GM23338 (cell line): Measurements from ENCODE around the gene ZBTB40.

Experiments
- CREB1 ChIP-seq: fragments of 250-450 bp; sonication (Bioruptor Pico); IDR thresholded peaks from 2 replicates; pipeline ENCODE4 v1.5.0; 2020; ENCODE audit warnings: low read depth, mild to moderate bottlenecking, moderate library complexity
- EZH2 ChIP-seq: fragments of 200-600 bp; sonication (generic); IDR thresholded peaks from one replicate; pipeline ENCODE4 v1.8.0; 2017; ENCODE audit warnings: antibody characterized with exemption, mild to moderate bottlenecking, low read depth; ENCODE audit not compliant: unreplicated experiment
- EZH2phosphoT487 ChIP-seq: fragments of 200-600 bp; sonication (generic); IDR thresholded peaks from one replicate; pipeline ENCODE4 v1.8.1; 2018; ENCODE audit warnings: antibody characterized with exemption; ENCODE audit not compliant: unreplicated experiment
- JUNB ChIP-seq: IDR thresholded peaks from one replicate; pipeline ENCODE4 v1.6.1; 2016; ENCODE audit warnings: antibody characterized with exemption; ENCODE audit not compliant: unreplicated experiment
- NANOG ChIP-seq: IDR thresholded peaks from 2 replicates; pipeline ENCODE4 v1.6.1; 2016; ENCODE audit warnings: antibody characterized with exemption, borderline replicate concordance
- POLR2AphosphoS5 ChIP-seq: IDR thresholded peaks from 2 replicates; pipeline ENCODE4 v1.6.1; 2016; ENCODE audit warnings: antibody characterized with exemption, low read depth
- STAT1 ChIP-seq: IDR thresholded peaks from one replicate; pipeline ENCODE4 v1.6.1; 2016; ENCODE audit warnings: antibody characterized with exemption; ENCODE audit not compliant: unreplicated experiment
- ZNF114 ChIP-seq: fragments of 250-450 bp; sonication (Bioruptor Pico); IDR thresholded peaks from 2 replicates; pipeline ENCODE4 v1.5.0; 2020; ENCODE audit warnings: mild to moderate bottlenecking, moderate library complexity
- ZNF331 ChIP-seq: fragments of 250-450 bp; sonication (Bioruptor Pico); IDR thresholded peaks from 2 replicates; pipeline ENCODE4 v1.5.0; 2020; ENCODE audit warnings: low read depth, mild to moderate bottlenecking, moderate library complexity
- TF ChIP-seq, protein P1 (sequence below), 2 experiments: fragments of 200-600 bp in 1 of 2; sonication (generic) in 1 of 2; conservative IDR thresholded peaks; 2 replicates each; pipeline versions ENCODE4 v1.5.1 to v1.6.1; 2016 to 2017; ENCODE audit warnings: antibody characterized with exemption in 2 of 2, low read depth in 2 of 2, mild to moderate bottlenecking in 2 of 2, moderate library complexity in 1 of 2
- TF ChIP-seq, protein P2 (sequence below): IDR thresholded peaks from one replicate; pipeline ENCODE4 v1.6.1; 2018; ENCODE audit warnings: antibody characterized with exemption; ENCODE audit not compliant: unreplicated experiment
- TF ChIP-seq, protein P3 (sequence below): IDR thresholded peaks from 2 replicates; pipeline ENCODE4 v1.6.1; 2016; ENCODE audit warnings: antibody characterized with exemption
- TF ChIP-seq, protein P4 (sequence below): fragments of 250-450 bp; sonication (Bioruptor Pico); IDR thresholded peaks from 2 replicates; pipeline ENCODE4 v1.5.0; 2020; ENCODE audit warnings: mild to moderate bottlenecking, moderate library complexity

DNA sequence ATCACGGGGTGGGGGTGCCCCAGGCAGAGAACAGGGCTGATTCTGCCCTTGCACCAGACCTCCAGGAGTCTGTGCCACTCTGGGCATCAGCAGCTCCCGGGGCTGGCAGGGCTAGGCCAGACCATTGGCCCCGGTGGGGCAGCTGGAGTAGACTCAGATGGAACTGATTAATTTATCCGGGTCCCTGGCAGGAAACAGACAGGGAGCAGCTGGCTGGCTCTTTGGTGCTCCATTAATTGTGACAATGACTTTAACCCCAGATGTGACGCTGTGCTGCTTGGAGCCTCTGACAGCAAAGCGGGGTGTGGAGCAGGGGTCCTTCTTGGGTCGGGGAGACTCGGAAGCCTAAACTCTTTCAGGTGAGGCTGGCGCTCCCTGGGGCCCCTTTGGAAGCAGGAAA, 121.2 kb downstream of the ZBTB40 start:
- TF ChIP-seq, protein P1, sequence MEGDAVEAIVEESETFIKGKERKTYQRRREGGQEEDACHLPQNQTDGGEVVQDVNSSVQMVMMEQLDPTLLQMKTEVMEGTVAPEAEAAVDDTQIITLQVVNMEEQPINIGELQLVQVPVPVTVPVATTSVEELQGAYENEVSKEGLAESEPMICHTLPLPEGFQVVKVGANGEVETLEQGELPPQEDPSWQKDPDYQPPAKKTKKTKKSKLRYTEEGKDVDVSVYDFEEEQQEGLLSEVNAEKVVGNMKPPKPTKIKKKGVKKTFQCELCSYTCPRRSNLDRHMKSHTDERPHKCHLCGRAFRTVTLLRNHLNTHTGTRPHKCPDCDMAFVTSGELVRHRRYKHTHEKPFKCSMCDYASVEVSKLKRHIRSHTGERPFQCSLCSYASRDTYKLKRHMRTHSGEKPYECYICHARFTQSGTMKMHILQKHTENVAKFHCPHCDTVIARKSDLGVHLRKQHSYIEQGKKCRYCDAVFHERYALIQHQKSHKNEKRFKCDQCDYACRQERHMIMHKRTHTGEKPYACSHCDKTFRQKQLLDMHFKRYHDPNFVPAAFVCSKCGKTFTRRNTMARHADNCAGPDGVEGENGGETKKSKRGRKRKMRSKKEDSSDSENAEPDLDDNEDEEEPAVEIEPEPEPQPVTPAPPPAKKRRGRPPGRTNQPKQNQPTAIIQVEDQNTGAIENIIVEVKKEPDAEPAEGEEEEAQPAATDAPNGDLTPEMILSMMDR (conservative IDR thresholded peaks at IDR 0.05; ENCODE audit: low read depth in 2 of 2): no peak
- TF ChIP-seq EZH2: no peak
- TF ChIP-seq POLR2AphosphoS5: no peak
- no peak for TF ChIP-seq CREB1 (CRISPR knock-in tag)
- TF ChIP-seq, protein P2, sequence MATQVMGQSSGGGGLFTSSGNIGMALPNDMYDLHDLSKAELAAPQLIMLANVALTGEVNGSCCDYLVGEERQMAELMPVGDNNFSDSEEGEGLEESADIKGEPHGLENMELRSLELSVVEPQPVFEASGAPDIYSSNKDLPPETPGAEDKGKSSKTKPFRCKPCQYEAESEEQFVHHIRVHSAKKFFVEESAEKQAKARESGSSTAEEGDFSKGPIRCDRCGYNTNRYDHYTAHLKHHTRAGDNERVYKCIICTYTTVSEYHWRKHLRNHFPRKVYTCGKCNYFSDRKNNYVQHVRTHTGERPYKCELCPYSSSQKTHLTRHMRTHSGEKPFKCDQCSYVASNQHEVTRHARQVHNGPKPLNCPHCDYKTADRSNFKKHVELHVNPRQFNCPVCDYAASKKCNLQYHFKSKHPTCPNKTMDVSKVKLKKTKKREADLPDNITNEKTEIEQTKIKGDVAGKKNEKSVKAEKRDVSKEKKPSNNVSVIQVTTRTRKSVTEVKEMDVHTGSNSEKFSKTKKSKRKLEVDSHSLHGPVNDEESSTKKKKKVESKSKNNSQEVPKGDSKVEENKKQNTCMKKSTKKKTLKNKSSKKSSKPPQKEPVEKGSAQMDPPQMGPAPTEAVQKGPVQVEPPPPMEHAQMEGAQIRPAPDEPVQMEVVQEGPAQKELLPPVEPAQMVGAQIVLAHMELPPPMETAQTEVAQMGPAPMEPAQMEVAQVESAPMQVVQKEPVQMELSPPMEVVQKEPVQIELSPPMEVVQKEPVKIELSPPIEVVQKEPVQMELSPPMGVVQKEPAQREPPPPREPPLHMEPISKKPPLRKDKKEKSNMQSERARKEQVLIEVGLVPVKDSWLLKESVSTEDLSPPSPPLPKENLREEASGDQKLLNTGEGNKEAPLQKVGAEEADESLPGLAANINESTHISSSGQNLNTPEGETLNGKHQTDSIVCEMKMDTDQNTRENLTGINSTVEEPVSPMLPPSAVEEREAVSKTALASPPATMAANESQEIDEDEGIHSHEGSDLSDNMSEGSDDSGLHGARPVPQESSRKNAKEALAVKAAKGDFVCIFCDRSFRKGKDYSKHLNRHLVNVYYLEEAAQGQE: no peak
- TF ChIP-seq EZH2phosphoT487: no peak
- no peak for TF ChIP-seq STAT1
- TF ChIP-seq, protein P3, sequence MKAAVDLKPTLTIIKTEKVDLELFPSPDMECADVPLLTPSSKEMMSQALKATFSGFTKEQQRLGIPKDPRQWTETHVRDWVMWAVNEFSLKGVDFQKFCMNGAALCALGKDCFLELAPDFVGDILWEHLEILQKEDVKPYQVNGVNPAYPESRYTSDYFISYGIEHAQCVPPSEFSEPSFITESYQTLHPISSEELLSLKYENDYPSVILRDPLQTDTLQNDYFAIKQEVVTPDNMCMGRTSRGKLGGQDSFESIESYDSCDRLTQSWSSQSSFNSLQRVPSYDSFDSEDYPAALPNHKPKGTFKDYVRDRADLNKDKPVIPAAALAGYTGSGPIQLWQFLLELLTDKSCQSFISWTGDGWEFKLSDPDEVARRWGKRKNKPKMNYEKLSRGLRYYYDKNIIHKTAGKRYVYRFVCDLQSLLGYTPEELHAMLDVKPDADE: no peak
- TF ChIP-seq JUNB: no peak
- no peak for TF ChIP-seq ZNF331 (CRISPR knock-in tag)
- no peak for TF ChIP-seq NANOG
- no peak for TF ChIP-seq ZNF114
- TF ChIP-seq, protein P4, sequence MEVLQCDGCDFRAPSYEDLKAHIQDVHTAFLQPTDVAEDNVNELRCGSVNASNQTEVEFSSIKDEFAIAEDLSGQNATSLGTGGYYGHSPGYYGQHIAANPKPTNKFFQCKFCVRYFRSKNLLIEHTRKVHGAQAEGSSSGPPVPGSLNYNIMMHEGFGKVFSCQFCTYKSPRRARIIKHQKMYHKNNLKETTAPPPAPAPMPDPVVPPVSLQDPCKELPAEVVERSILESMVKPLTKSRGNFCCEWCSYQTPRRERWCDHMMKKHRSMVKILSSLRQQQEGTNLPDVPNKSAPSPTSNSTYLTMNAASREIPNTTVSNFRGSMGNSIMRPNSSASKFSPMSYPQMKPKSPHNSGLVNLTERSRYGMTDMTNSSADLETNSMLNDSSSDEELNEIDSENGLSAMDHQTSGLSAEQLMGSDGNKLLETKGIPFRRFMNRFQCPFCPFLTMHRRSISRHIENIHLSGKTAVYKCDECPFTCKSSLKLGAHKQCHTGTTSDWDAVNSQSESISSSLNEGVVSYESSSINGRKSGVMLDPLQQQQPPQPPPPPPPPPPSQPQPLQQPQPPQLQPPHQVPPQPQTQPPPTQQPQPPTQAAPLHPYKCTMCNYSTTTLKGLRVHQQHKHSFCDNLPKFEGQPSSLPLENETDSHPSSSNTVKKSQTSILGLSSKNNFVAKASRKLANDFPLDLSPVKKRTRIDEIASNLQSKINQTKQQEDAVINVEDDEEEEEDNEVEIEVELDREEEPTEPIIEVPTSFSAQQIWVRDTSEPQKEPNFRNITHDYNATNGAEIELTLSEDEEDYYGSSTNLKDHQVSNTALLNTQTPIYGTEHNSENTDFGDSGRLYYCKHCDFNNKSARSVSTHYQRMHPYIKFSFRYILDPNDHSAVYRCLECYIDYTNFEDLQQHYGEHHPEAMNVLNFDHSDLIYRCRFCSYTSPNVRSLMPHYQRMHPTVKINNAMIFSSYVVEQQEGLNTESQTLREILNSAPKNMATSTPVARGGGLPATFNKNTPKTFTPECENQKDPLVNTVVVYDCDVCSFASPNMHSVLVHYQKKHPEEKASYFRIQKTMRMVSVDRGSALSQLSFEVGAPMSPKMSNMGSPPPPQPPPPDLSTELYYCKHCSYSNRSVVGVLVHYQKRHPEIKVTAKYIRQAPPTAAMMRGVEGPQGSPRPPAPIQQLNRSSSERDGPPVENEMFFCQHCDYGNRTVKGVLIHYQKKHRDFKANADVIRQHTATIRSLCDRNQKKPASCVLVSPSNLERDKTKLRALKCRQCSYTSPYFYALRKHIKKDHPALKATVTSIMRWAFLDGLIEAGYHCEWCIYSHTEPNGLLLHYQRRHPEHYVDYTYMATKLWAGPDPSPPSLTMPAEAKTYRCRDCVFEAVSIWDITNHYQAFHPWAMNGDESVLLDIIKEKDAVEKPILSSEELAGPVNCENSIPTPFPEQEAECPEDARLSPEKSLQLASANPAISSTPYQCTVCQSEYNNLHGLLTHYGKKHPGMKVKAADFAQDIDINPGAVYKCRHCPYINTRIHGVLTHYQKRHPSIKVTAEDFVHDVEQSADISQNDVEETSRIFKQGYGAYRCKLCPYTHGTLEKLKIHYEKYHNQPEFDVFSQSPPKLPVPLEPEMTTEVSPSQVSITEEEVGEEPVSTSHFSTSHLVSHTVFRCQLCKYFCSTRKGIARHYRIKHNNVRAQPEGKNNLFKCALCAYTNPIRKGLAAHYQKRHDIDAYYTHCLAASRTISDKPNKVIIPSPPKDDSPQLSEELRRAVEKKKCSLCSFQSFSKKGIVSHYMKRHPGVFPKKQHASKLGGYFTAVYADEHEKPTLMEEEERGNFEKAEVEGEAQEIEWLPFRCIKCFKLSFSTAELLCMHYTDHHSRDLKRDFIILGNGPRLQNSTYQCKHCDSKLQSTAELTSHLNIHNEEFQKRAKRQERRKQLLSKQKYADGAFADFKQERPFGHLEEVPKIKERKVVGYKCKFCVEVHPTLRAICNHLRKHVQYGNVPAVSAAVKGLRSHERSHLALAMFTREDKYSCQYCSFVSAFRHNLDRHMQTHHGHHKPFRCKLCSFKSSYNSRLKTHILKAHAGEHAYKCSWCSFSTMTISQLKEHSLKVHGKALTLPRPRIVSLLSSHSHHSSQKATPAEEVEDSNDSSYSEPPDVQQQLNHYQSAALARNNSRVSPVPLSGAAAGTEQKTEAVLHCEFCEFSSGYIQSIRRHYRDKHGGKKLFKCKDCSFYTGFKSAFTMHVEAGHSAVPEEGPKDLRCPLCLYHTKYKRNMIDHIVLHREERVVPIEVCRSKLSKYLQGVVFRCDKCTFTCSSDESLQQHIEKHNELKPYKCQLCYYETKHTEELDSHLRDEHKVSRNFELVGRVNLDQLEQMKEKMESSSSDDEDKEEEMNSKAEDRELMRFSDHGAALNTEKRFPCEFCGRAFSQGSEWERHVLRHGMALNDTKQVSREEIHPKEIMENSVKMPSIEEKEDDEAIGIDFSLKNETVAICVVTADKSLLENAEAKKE (CRISPR knock-in tag): no peak
